ENCODE measurements around the gene GRWD1. TPM values are rescaled to one million over a fixed set of nuclear protein-coding genes. Genes with fewer than 3 reads are reported as not detected.

The GRWD1 gene
- total RNA-seq, 1 experiment from 2014 or later = 97.8 TPM

GRCh38 chr19:48461651-48461981, 15.8 kb downstream of the GRWD1 start:
- Histone ChIP-seq H3K4me3 (ENCODE audit: insufficient read depth, low read depth, low read length) (no peak overlapping the region), H3K27me3 (ENCODE audit: control insufficient read depth, insufficient read depth, low read length) (no peaks in the 10 kb centered on the region), H3K36me3 (replicated peaks; ENCODE audit: control insufficient read depth, insufficient read depth, low read length) (no peaks in the 10 kb centered on the region)
- DNase-seq = peak; percentile 67

GRCh38 chr19:48461982-48462655, 16.3 kb downstream of the GRWD1 start:
- no peak overlapping the region for H3K4me3 ChIP-seq (ENCODE audit: insufficient read depth, low read depth, low read length)
- peak; percentile 97 for DNase-seq
- no peaks in the 10 kb centered on the region for H3K27me3 ChIP-seq (ENCODE audit: control insufficient read depth, insufficient read depth, low read length)
- no peaks in the 10 kb centered on the region for H3K36me3 ChIP-seq (replicated peaks; ENCODE audit: control insufficient read depth, insufficient read depth, low read length)

GRCh38 chr19:48465215-48465614, 19.4 kb downstream of the GRWD1 start:
- H3K4me3 ChIP-seq (ENCODE audit: insufficient read depth, low read depth, low read length) = no peak overlapping the region
- no peak for DNase-seq
- H3K27me3 ChIP-seq (ENCODE audit: control insufficient read depth, insufficient read depth, low read length) = no peaks in the 10 kb centered on the region
- no peaks in the 10 kb centered on the region for H3K36me3 ChIP-seq (replicated peaks; ENCODE audit: control insufficient read depth, insufficient read depth, low read length)

GRCh38 chr19:48466561-48467325, 21.0 kb downstream of the GRWD1 start:
- peaks cover 12% of the 10 kb centered on the region for H3K36me3 ChIP-seq (replicated peaks; ENCODE audit: control insufficient read depth, insufficient read depth, low read length)
- H3K4me3 ChIP-seq (ENCODE audit: insufficient read depth, low read depth, low read length) = no peak overlapping the region
- no peaks in the 10 kb centered on the region for H3K27me3 ChIP-seq (ENCODE audit: control insufficient read depth, insufficient read depth, low read length)
- DNase-seq = no peak

- peak overlapping the region; percentile 98 for H3K4me3 ChIP-seq (ENCODE audit: insufficient read depth, low read depth, low read length)
- peaks cover 31% of the 10 kb centered on the region for H3K36me3 ChIP-seq (replicated peaks; ENCODE audit: control insufficient read depth, insufficient read depth, low read length)
- no peaks in the 10 kb centered on the region for H3K27me3 ChIP-seq (ENCODE audit: control insufficient read depth, insufficient read depth, low read length)
- peak; percentile 98 for DNase-seq
These were observed 23.0 kb downstream of the GRWD1 start for GRCh38 chr19:48468772-48469288.

- peak; percentile 94 for DNase-seq
- peaks cover 35% of the 10 kb centered on the region for H3K36me3 ChIP-seq (replicated peaks; ENCODE audit: control insufficient read depth, insufficient read depth, low read length)
- H3K4me3 ChIP-seq (ENCODE audit: insufficient read depth, low read depth, low read length) = peak within 1 kb of the TSS; percentile 98
- H3K27me3 ChIP-seq (ENCODE audit: control insufficient read depth, insufficient read depth, low read length) = no peaks in the 10 kb centered on the region
These were observed 23.6 kb downstream of the GRWD1 start, which contains the start of gene CYTH2 for GRCh38 chr19:48469289-48469881. Gene CYTH2, plus strand, starts transcription at chr19:48469369. Its CDS starts 139 bp downstream, at chr19:48469508.

GRCh38 chr19:48469934-48470680, 24.3 kb downstream of the GRWD1 start:
- DNase-seq = no peak
- Histone ChIP-seq H3K36me3 (replicated peaks; ENCODE audit: control insufficient read depth, insufficient read depth, low read length) (peaks cover 42% of the 10 kb centered on the region), H3K4me3 (ENCODE audit: insufficient read depth, low read depth, low read length) (peak overlapping the region; percentile 98), H3K27me3 (ENCODE audit: control insufficient read depth, insufficient read depth, low read length) (no peaks in the 10 kb centered on the region)

- H3K4me3 ChIP-seq (ENCODE audit: insufficient read depth, low read depth, low read length) = no peak overlapping the region
- no peaks in the 10 kb centered on the region for H3K27me3 ChIP-seq (ENCODE audit: control insufficient read depth, insufficient read depth, low read length)
- DNase-seq = no peak
- peaks cover 49% of the 10 kb centered on the region for H3K36me3 ChIP-seq (replicated peaks; ENCODE audit: control insufficient read depth, insufficient read depth, low read length)
These were observed 25.1 kb downstream of the GRWD1 start for GRCh38 chr19:48470856-48471255.

- DNase-seq = no peak
- Histone ChIP-seq H3K36me3 (replicated peaks; ENCODE audit: control insufficient read depth, insufficient read depth, low read length) (peaks cover 55% of the 10 kb centered on the region), H3K4me3 (ENCODE audit: insufficient read depth, low read depth, low read length) (no peak overlapping the region)
These were observed 26.1 kb downstream of the GRWD1 start for GRCh38 chr19:48471836-48472235.

GRCh38 chr19:48473161-48473966, 27.6 kb downstream of the GRWD1 start:
- H3K4me3 ChIP-seq (ENCODE audit: insufficient read depth, low read depth, low read length) = no peak overlapping the region
- no peak for DNase-seq
- H3K27me3 ChIP-seq (ENCODE audit: control insufficient read depth, insufficient read depth, low read length) = no peaks in the 10 kb centered on the region
- H3K36me3 ChIP-seq (replicated peaks; ENCODE audit: control insufficient read depth, insufficient read depth, low read length) = peaks cover 61% of the 10 kb centered on the region

More at GRCh38 chr19:48471836-48472235, 26.1 kb downstream of the GRWD1 start:
- H3K27me3 ChIP-seq (ENCODE audit: control insufficient read depth, insufficient read depth, low read length) = no peaks in the 10 kb centered on the region

- no peak for DNase-seq
- Histone ChIP-seq H3K36me3 (replicated peaks; ENCODE audit: control insufficient read depth, insufficient read depth, low read length) (peaks cover 61% of the 10 kb centered on the region), H3K4me3 (ENCODE audit: insufficient read depth, low read depth, low read length) (no peak overlapping the region), H3K27me3 (ENCODE audit: control insufficient read depth, insufficient read depth, low read length) (no peaks in the 10 kb centered on the region)
These were observed 28.4 kb downstream of the GRWD1 start for GRCh38 chr19:48474084-48474592.

- Histone ChIP-seq H3K27me3 (ENCODE audit: control insufficient read depth, insufficient read depth, low read length) (no peaks in the 10 kb centered on the region), H3K4me3 (ENCODE audit: insufficient read depth, low read depth, low read length) (no peak overlapping the region), H3K36me3 (replicated peaks; ENCODE audit: control insufficient read depth, insufficient read depth, low read length) (peaks cover 62% of the 10 kb centered on the region)
- no peak for DNase-seq
These were observed 29.7 kb downstream of the GRWD1 start for GRCh38 chr19:48475369-48476068.

GRCh38 chr19:48476176-48476575, 30.4 kb downstream of the GRWD1 start:
- Histone ChIP-seq H3K36me3 (replicated peaks; ENCODE audit: control insufficient read depth, insufficient read depth, low read length) (peaks cover 57% of the 10 kb centered on the region), H3K4me3 (ENCODE audit: insufficient read depth, low read depth, low read length) (no peak overlapping the region), H3K27me3 (ENCODE audit: control insufficient read depth, insufficient read depth, low read length) (no peaks in the 10 kb centered on the region)
- DNase-seq = no peak
